GM19239 (cell line): ENCODE results near the gene MTSS2.

Experiments
- DNase-seq: peaks from one replicate; pipeline ENCODE4 v3.0.0; 2011; ENCODE audit warnings: low spot score; ENCODE audit not compliant: insufficient read length
- FAIRE-seq: peaks from 2 replicates; lab custom pipeline; 2011; peaks lifted over from hg19 to GRCh38; lab: Jason Lieb, UNC

MTSS2 gene

GRCh38 chr16:70715055-70715858 lies 29.4 kb upstream of the MTSS2 start:
- DNase-seq (no peak), FAIRE-seq (no peak)

- DNase-seq (no peak), FAIRE-seq (no peak)
These were observed 28.8 kb upstream of the MTSS2 start for GRCh38 chr16:70714581-70715054.

GRCh38 chr16:70713824-70714223 lies 28.0 kb upstream of the MTSS2 start:
- no peak for FAIRE-seq

GRCh38 chr16:70713342-70713741 lies 27.5 kb upstream of the MTSS2 start:
- DNase-seq (no peak), FAIRE-seq (no peak)

More at GRCh38 chr16:70713824-70714223, 28.0 kb upstream of the MTSS2 start:
- DNase-seq: no peak

- FAIRE-seq (no peak), DNase-seq (no peak)
These were observed 27.1 kb upstream of the MTSS2 start for GRCh38 chr16:70712942-70713341.

GRCh38 chr16:70712359-70712758 lies 26.5 kb upstream of the MTSS2 start:
- FAIRE-seq: no peak
- DNase-seq: no peak

- no peak for FAIRE-seq
These were observed 25.6 kb upstream of the MTSS2 start for GRCh38 chr16:70711211-70712031.

GRCh38 chr16:70710422-70711210 lies 24.8 kb upstream of the MTSS2 start:
- DNase-seq (no peak), FAIRE-seq (no peak)

More at GRCh38 chr16:70711211-70712031, 25.6 kb upstream of the MTSS2 start:
- DNase-seq: no peak

GRCh38 chr16:70709942-70710341 lies 24.1 kb upstream of the MTSS2 start:
- no peak for FAIRE-seq
- DNase-seq: no peak

GRCh38 chr16:70709457-70709856 lies 23.6 kb upstream of the MTSS2 start:
- FAIRE-seq: no peak

GRCh38 chr16:70708366-70709246 lies 22.8 kb upstream of the MTSS2 start:
- no peak for FAIRE-seq
- DNase-seq: no peak

More at GRCh38 chr16:70709457-70709856, 23.6 kb upstream of the MTSS2 start:
- no peak for DNase-seq

GRCh38 chr16:70706948-70707465 lies 21.2 kb upstream of the MTSS2 start:
- DNase-seq (no peak), FAIRE-seq (no peak)

- no peak for DNase-seq
These were observed 19.2 kb upstream of the MTSS2 start for GRCh38 chr16:70705056-70705455.

GRCh38 chr16:70704586-70704985 lies 18.7 kb upstream of the MTSS2 start:
- DNase-seq (no peak), FAIRE-seq (no peak)

More at GRCh38 chr16:70705056-70705455, 19.2 kb upstream of the MTSS2 start:
- FAIRE-seq: no peak

GRCh38 chr16:70703835-70704381 lies 18.1 kb upstream of the MTSS2 start:
- no peak for FAIRE-seq

GRCh38 chr16:70703041-70703834 lies 17.4 kb upstream of the MTSS2 start:
- no peak for DNase-seq
- FAIRE-seq: no peak

More at GRCh38 chr16:70703835-70704381, 18.1 kb upstream of the MTSS2 start:
- DNase-seq: no peak

GRCh38 chr16:70702624-70703023 lies 16.8 kb upstream of the MTSS2 start:
- no peak for FAIRE-seq
- no peak for DNase-seq

GRCh38 chr16:70701998-70702397 lies 16.1 kb upstream of the MTSS2 start:
- DNase-seq (no peak), FAIRE-seq (no peak)
